RKO (cell line): ENCODE data around the gene KRT32.
"Not testable (repeated sequence)": the region's sequence is repeated elsewhere in the genome, so short reads cannot be mapped to it uniquely, and the experiment has no call there.

Experiments
- DNase-seq: peaks from one replicate; pipeline ENCODE4 v3.0.0-alpha.2; 2016; ENCODE audit warnings: low spot score

The KRT32 gene

DNA sequence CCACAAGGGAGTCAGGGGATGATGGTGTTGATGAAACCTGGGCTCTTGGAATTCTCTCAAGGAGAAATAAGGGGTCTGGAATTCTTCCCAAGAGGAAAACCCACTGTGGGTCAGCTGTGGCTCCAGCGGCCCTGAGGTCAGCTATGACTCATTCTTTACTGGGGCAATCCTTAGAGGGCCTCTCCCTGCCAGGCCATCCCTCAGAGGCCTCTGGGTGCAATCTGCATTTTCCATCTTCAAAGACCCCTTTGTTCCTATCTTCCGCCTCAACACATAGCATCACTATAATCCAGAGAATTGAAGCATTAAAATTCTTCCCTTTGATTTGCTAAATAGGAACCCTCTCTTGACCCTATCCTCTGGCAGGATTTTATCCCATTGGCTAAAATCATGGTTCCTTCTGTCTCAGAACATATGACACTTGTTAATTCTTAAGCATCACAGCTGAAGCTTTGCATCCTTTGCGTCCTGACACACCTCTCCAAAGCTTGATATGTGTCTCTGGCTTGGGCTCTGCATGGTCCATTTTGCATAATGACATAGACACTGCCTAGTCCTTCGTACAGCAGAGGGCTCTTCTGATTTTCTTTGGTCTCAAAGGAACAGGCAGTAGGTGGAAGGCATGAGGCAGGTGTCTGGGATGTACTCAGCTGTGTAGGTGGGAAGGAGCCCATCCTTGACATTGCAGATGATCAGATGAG lies 38.4 kb downstream of the KRT32 start:
- no peak for DNase-seq

DNA sequence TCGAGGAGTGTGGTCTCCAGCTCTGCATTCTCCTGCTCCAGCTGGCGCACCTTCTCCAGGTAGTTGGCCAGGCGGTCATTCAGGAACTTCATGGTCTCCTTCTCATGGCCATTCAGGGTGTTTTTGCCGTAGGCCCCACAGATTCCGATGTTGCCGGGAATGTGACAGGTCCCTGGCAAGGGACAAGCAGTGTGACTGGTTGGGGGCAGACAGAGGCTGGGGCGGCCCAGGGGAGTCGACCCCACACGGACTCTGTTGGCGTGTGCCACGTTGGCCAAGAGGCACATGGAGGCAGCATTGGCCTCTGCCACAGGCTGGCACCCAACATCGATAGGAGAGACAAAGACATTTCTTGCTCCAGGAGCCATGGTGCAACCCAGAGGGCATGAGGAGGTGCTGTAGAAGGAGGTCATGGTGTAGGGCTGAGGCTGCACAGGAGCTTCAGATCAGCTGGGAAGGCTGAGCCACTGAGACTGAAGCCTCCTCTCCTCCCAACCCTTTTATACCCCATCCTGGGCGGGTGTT lies 43.0 kb downstream of the KRT32 start, which contains the start of gene KRT37:
KRT37 (minus strand) TSS at position 475 of the 525 bp plus-strand sequence; CDS start at position 413, 62 bp downstream.
- DNase-seq: no peak

DNA sequence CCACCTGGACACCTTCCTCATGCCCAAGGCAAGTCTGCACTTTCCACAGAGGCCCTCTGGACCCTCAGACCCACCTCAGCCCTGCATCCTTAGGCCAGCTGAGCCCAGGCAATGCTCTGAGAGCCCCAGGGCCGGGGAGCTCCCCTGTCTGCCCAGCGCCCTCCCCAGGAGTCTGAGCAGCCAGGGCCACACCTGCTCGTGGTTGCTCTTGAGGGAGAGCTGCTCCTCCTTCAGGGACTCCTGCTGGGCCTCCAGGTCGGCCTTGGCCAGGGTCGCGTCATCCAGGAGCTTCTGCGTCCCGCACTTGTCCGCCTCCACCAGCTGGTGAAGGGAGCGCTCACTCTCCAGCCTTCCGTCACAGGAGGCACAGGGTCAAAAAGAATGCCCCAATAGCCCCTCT lies 44.6 kb downstream of the KRT32 start:
- DNase-seq: not testable (repeated sequence)

DNA sequence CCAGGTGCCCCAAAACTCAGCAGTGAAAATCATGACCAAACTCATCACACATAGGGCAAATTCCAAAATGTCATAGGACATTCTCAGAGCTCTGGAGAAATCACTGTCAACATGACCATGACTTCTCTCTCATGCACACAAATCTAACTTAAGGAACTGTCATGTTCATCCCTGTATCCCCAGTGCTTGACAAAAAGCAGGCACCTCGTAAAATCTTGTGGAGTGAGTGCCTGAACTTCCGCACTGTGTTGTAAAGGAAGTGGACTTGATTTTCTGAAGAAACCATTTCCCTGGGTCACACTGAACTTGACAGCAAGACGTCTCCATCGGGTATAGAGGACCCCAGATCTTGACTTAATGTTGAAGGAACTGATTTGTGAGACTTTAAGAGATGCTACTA lies 45.6 kb downstream of the KRT32 start:
- no peak for DNase-seq

DNA sequence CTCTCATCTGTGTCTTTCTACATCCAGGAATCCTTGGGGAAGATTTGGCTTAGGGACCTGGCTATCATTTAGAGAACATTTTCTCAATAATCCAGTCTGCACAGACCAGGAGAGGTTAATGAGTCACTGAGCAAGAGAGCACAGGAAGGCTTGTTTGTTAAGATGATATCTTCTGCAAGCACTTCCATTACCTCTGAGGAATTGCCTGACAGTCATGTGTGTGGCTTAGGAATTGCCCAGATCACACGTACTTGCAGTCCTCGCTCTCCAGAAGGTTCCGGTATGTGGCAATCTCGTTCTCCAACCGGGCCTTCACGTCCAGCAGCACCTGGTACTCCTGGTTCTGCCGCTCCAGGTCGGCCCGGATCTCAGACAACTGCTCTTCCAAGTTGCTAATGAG lies 46.1 kb downstream of the KRT32 start:
- no peak for DNase-seq

DNA sequence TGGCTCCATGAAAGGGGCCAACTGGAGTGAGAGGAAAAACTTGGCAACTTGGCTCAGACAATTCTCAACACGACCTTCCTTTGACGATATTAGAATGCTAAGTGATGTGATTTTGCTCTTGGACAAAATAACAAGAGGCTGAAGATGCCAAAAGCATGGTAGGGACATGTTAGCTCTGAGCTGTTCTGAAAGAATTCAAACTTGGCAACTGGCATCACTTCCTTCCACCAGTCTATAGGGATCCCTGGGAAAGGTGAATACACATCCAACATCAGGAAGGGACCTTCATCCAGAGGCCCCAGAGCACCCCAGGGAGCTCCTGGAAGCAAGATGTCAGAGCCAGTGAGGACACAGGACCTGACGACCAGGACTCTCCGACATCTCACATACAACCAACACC lies 47.1 kb downstream of the KRT32 start:
- no peak for DNase-seq

DNA sequence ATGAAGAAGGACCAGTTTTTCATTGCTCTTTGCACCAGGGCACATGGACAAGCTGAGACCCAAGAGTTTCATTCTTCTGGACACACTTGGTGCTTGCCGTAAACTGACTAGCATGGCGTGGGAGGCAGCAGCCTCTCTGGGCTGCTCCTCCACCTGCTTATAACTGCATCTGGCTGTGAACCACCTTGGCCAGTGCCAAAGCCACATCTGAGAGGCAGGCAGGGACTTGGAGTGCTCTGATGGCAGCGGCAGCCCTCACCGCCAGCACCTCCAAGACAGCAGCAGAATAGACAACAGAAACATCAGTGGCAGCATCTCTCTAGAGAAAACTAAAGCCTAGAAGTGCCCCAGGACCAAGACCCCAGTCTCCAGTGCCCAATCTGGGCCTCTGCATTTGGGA lies 47.5 kb downstream of the KRT32 start:
- DNase-seq: no peak

DNA sequence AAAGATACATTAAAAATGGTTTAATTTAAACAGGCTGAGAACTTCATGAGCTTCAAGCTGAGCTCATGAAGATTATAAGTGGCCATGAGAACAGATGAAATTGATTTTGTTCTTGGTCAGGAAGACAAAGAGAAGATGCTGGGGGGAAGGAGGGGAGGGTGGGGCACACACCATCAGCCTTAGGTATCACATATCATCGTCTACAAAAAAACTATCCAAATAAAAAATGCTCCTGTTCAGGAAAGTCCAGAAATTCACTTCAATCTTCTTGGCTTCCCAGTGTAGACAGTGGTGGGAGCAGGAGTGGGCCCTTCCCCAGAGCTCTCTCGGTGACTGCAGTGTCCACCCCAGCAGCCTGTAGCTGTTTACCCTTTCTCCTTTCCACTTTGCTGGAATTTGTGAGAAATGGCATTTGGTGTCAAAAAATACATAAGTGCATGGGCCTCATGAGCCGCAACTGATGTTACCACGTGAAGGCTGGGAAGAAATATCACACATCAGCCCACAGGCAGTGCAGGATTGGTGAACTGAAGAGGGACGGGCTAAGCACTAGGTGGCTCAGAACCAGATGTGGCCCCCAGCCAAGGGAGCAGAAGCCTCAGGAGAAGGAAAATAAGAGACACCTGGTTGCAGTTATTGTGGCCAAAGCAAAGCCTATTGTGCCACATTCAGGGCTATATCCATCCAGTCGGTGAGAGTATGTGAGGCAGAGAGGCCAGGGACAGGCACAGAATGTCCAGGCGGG lies 48.9 kb downstream of the KRT32 start:
- no peak for DNase-seq

DNA sequence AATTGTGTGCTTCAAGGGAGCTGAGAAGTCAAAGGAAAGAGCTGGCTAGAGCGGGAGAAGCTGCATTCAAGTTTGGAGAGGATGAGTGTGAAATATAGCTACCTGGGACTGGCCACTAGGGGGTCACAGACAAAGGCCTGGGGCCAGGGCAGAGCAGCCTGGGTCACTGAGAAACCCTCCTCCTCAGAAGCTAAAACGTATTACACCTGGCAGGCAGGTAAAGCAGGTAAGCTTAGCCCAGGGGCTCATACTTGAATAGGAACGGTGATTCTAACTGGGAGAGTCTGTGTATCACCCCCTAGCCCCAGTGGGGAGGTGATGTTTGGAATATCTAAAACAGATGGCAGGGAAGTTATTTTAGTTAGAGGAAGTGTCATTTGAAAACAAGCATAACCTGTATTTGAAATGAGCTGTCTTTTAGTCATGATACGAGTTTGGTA lies 49.6 kb downstream of the KRT32 start:
- DNase-seq: no peak

DNA sequence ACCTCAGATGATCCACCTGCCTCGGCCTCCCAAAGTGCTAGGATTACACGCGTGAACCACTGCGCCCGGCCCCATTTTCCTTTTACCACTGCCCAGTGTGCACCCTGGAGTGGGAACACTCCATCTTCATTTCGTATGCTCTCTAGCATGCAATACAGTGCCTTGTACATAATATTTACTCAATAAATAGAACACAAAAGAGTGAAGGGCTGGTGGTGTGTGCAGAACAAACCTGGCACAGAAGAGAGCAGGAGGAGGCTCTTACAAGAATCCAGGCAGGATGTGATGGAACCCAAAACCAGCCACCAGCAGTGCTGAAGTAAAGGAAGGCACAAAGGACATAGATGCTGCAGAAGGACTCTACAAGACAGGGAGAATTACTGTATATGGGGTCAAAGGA lies 50.1 kb downstream of the KRT32 start:
- no peak for DNase-seq

DNA sequence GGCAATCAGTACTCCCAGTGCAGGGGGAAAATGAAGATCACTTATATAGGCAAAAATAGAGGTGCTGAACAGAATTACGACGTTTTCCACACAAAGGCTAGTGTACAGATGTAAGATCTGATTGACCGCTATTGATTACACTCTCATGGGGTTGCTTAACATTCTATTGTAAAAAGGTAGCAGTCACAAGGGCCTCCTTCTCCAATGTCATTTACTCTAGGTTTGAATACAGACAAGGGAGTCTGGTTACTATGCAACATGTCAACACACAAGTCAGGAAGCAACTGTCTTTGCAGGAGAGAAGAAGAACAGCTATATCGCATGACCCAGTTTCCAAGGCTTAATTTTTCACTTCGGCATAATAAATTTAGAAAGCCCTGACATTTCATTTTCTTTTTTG lies 50.7 kb downstream of the KRT32 start:
- no peak for DNase-seq

DNA sequence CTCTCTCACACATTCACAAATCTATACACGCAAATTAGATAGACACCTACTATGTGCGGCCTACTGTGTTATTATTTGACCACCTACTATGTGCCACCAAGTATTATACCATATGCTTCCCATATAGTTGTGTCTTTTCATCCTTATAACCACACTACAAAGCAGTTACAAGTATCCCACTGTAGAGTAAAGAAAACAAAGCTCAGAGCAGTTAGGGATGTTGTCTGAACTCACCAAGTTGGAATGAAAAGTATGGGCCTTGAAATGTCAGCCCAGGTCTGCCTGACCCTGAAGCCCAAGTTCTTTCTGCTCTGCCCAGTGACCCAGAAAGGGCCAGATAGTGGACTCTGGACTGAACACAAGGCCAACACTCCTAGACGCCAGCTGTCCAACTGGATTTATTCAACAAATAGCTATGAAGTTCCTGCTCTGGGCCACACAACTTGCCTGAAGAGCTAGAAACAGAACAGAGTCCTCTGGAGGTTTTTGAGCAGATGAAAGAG lies 51.3 kb downstream of the KRT32 start:
- no peak for DNase-seq

DNA sequence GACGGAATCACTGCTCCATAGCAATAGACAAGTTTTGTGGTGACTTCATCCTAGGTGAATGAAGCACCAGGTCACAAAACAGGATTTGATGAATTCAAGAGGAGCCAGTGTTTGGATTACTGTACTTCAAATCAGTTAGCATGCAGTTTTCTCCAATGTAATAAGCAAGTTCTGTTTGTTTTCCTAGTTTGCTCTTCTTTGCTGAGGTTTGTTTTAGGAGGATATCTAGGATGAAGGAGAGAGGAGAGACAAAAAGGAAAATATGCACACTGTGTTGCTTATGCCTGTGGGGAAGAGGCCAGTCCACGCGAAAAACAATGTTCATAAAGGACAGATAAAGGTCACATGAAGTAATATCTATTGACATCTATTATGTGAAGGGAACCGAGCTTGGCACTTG lies 51.8 kb downstream of the KRT32 start:
- DNase-seq: no peak

DNA sequence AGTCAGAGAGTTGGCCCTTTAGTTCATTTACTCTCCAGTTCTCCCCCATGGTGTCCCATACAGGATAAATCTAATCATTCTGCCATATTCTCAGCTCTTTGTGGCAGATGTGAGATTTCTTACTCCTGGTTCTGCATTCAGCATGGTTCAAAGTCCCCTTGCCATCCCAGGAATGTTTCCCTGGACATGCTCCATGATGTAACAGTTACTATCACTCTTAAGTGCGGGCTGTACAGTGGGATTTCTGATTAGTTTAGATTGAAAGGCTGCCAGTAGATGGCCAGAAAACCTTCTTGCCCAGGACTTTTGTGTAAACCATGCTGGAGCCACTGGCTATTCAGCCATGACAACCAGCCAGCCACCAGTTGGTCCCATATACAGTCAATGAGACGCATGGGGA lies 53.2 kb downstream of the KRT32 start:
- DNase-seq: no peak

DNA sequence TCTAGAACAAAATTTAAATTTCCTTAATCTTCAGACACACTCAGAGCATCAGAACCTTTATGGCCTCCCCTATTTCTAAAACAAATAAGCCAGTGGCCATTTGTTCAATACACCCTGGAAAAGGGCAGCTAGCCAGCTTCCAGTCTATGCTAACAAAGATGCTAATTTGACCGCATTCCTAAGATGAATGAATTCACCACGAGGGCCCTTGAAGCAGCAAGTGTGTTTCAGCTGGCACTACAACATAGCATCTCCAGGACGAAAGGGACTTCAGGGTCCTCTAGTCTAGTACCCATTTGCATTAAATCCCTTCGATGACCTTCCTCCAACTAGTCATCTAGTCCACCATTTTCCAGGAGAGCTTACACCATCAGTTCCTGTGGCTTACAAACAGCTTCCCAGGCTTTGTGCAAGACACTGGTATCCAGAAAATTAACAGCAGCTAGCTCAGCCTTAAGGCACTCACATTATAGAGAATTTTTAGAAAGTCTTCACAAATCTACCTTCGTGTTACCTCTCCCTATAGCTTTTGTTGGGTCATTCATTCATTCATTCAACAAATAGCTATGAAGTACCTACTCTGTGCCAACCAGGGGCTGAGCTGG lies 53.7 kb downstream of the KRT32 start:
- DNase-seq: no peak

DNA sequence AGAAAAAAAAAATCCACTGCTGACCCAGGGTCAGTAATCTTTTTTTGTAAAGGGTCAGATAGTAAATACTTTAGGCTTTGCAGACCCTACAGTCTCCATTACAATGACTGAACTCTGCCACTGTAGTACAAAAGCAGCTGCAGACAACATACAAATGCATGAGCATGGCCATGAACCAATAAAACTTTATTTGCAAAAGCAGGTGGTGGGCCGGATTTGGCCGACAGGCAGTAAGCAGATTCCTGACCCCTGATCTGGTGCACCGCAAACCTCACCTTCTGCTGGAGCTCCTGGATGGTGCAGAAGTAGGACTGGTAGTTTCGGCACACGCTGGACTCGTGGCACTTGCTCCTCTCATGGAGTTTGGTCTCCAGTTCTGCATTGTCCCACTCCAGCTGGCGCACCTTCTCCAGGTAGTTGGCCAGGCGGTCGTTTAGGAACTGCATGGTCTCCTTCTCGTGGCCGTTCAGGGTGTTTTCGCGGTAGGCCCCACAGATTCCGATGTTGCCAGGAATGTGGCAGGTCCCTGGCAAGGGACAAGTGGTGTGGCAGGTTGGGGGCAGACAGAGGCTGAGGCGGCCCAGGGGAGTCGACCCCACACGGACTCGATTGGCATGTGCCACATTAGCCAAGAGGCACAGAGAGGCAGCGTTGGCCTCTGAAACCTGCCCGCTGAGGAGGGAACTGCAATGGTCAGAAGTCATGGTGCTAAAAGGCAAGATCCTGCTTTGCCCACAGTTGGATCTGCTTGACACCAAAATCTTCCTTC lies 55.9 kb downstream of the KRT32 start:
- DNase-seq: no peak
